Spleen (tissue), 11 donors: Measurements from ENCODE around the gene KCNAB1. TPM values are rescaled to one million over a fixed set of nuclear protein-coding genes. Genes with fewer than 3 reads are reported as not detected.

Experiments used
- DNase-seq: peaks from one replicate; pipeline ENCODE4 v3.0.0-alpha.2; 2020
- H3K27ac ChIP-seq, 8 donors: fragments of 200-600 bp; sonication (generic) in 7 of 8; 1 replicate in 4 of 8; 2 replicates in 4 of 8; pipeline versions ENCODE4 v1.5.0 to v1.8.0; 2016 to 2021; ENCODE audit warnings: inconsistent platforms in 4 of 8, mild to moderate bottlenecking in 4 of 8, moderate library complexity in 1 of 8
- H3K27me3 ChIP-seq, 7 donors: fragments of 200-600 bp; sonication (generic) in 6 of 7; replicated peaks in 1 of 7; 1 replicate in 4 of 7; 2 replicates in 3 of 7; pipeline versions ENCODE4 v1.5.0 to v1.8.0; 2016 to 2021; ENCODE audit warnings: inconsistent platforms in 3 of 7, mild to moderate bottlenecking in 1 of 7
- H3K36me3 ChIP-seq, 6 donors: fragments of 200-600 bp; sonication (generic) in 5 of 6; 1 replicate in 4 of 6; 2 replicates in 2 of 6; pipeline versions ENCODE4 v1.5.0 to v1.8.0; 2016 to 2021; ENCODE audit warnings: inconsistent platforms in 2 of 6
- H3K4me1 ChIP-seq, 6 donors: fragments of 200-600 bp; sonication (generic) in 5 of 6; 1 replicate in 3 of 6; 2 replicates in 3 of 6; pipeline versions ENCODE4 v1.5.0 to v1.8.0; 2016 to 2021; ENCODE audit warnings: inconsistent platforms in 3 of 6
- H3K4me3 ChIP-seq, 8 donors: fragments of 200-600 bp; sonication (generic) in 7 of 8; 1 replicate in 4 of 8; 2 replicates in 4 of 8; pipeline versions ENCODE4 v1.5.0 to v1.8.0; 2016 to 2021; ENCODE audit warnings: inconsistent platforms in 4 of 8, mild to moderate bottlenecking in 4 of 8, moderate library complexity in 2 of 8
- H3K9me3 ChIP-seq, 8 donors: fragments of 200-600 bp; sonication (generic) in 7 of 8; 1 replicate in 4 of 8; 2 replicates in 4 of 8; pipeline versions ENCODE4 v1.5.0 to v1.8.0; 2016 to 2021; ENCODE audit warnings: inconsistent platforms in 4 of 8
- POLR2A ChIP-seq, 3 donors: fragments of 450-650 bp; IDR thresholded peaks; one replicate each; pipeline ENCODE4 v1.5.1; 2017; ENCODE audit warnings: antibody characterized with exemption in 3 of 3, mild to moderate bottlenecking in 1 of 3
- POLR2AphosphoS5 ChIP-seq, 3 donors: sonication (generic); formaldehyde crosslinking; IDR thresholded peaks; one replicate each; pipeline ENCODE4 v1.5.1; 2017; ENCODE audit warnings: antibody characterized with exemption in 3 of 3
- WGBS, 5 donors: extraction: QIAGEN DNeasy Blood & Tissue Kit in 3 of 5; methylation state at CpG; one replicate each; pipeline versions ENCODE4 v1.1.5 to v1.1.7; 2013 to 2018; 5-methylcytosine and 5-hydroxymethylcytosine counted together
- intact Hi-C: fragments of 100-400 bp; cut with DNase I; formaldehyde crosslinking; loops from one replicate; pipeline ENCODE4 v1.15.0; 2023; ENCODE audit warnings: low total_unique reads
- polyA plus RNA-seq, 3 donors: library from polyadenylated mRNA; stranded (reverse); fragments of 200-250 nt; gene quantifications; one replicate each; pipeline ENCODE4 v1.2.1, GENCODE V29; 2013
- total RNA-seq, 7 donors: library from RNA; depleted of rRNA in 3 of 7; stranded (reverse); fragments of >200 nt in 3 of 7; fragmentation: NEBNext Ultra II Directional in 4 of 7; extraction: Animal tissue kit (Norgen Biotek cat#: 25700) in 4 of 7; gene quantifications; one replicate each; pipeline versions ENCODE4 v1.1.0 to v1.2.1, GENCODE V29; 2016 to 2021
- TF ChIP-seq, protein P1 (sequence below), 11 experiments: fragments of 200-600 bp in 7 of 11; fragments of 450-650 bp in 4 of 11; sonication (generic) in 4 of 11; IDR thresholded peaks in 8 of 11; conservative IDR thresholded peaks in 3 of 11; 1 replicate in 7 of 11; 2 replicates in 4 of 11; pipeline versions ENCODE4 v1.4.0 to v1.8.0; 2016 to 2021; ENCODE audit warnings: antibody characterized with exemption in 11 of 11, inconsistent platforms in 4 of 11, mild to moderate bottlenecking in 1 of 11
- donor health status: healthy with polysubstance abuse.
- donor health status: DM: no; HTN: no; CAD: no; lungs with moderate emphysema.
- donor health status: DM: no; HTN: no; CAD: no.
- donor health status: Bipolar disorder and iron deficiency.
- donor health status: healthy.
- donor health status: DM: no; HTN: no; CAD: no.
- donor health status: DM: yes; HTN: yes; CAD: no.

KCNAB1 gene
- total and polyA plus RNA-seq, 10 donors = 0.59 to 10.5 (median 6.3) TPM

- H3K9me3 ChIP-seq = no peaks in the 10 kb centered on the region
- TF ChIP-seq, protein P1, sequence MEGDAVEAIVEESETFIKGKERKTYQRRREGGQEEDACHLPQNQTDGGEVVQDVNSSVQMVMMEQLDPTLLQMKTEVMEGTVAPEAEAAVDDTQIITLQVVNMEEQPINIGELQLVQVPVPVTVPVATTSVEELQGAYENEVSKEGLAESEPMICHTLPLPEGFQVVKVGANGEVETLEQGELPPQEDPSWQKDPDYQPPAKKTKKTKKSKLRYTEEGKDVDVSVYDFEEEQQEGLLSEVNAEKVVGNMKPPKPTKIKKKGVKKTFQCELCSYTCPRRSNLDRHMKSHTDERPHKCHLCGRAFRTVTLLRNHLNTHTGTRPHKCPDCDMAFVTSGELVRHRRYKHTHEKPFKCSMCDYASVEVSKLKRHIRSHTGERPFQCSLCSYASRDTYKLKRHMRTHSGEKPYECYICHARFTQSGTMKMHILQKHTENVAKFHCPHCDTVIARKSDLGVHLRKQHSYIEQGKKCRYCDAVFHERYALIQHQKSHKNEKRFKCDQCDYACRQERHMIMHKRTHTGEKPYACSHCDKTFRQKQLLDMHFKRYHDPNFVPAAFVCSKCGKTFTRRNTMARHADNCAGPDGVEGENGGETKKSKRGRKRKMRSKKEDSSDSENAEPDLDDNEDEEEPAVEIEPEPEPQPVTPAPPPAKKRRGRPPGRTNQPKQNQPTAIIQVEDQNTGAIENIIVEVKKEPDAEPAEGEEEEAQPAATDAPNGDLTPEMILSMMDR (IDR thresholded peaks at IDR 0.05 in 8 of 11, conservative IDR thresholded peaks at IDR 0.05 in 3 of 11) = no peak
- TF ChIP-seq POLR2AphosphoS5 (IDR thresholded peaks at IDR 0.05) (no peak), POLR2A (IDR thresholded peaks at IDR 0.05) (no peak)
- no peak overlapping the region for H3K27ac ChIP-seq
- no peaks in the 10 kb centered on the region for H3K36me3 ChIP-seq
- no peaks in the 10 kb centered on the region for H3K4me1 ChIP-seq
- H3K27me3 ChIP-seq = no peaks in the 10 kb centered on the region
- WGBS, 5 donors = 33 to 45% (median 36%) methylated on average over 6 of the region's 6 CpGs
- DNase-seq = no peak
- intact Hi-C loops = no loop called here
- H3K4me3 ChIP-seq = no peak overlapping the region
Observed at GRCh38 chr3:156425651-156426050, 305.3 kb downstream of the KCNAB1 start.

DNA sequence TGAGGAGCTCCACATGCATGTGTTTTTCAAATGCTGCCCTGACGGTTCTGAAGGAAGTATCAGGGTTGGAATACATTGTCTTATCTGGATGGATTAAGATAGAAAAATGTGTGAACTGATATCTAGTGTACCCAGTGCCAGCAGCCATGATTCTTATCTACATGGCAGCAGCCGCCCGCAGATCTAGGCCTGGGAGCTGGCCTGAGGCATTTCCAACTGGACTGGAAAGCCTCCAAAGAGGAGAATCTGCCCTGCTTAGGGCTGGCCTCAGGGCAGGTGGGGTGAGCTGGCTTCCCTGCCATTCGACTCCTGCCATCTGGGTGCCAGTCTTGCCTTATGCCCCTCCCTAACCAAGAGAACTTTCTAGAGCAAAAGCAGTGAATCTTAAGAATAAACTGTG, 308.7 kb downstream of the KCNAB1 start:
- intact Hi-C loops = no loop called here

DNA sequence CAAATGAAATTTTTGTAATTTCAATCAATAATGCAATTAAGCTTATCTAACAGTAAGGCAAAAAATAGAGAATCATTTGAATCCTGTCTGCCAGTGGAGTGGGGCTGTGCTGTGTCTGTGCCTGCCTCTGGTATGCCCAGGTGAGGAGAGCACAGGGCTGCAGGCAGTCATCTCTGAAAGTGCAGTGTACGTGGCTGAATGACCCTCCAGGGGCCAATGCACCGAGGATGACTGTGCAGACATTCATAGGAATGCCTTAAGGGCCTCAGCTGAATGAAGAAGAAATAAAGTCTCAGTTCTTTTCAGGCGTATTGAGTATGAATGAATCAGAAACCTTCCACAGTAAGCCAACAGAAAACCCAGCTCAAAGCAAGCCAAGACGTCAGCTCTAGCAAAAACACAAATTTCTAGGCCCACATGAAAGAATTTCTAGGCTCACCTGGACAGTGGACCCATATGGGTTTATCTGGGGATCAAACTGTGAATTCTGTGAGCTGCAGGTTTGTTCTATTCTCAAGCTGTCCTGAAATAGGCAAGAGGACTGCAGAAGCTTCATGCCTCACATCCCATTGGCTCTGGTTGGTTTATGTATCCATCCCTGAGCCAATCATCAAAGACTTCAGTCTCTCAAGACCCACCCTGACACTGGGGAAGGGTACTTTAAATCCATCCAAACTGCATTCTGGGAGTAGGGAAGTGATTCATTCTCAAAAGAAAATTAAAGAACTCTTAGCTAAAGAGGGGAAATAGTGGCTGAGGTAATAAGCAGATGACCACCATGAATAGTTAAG, 311.2 kb downstream of the KCNAB1 start:
- no peak for TF ChIP-seq POLR2AphosphoS5 (IDR thresholded peaks at IDR 0.05)
- TF ChIP-seq, protein P1 (IDR thresholded peaks at IDR 0.05 in 8 of 11, conservative IDR thresholded peaks at IDR 0.05 in 3 of 11) = no peak
- intact Hi-C loops = no loop called here
- DNase-seq = no peak
- H3K36me3 ChIP-seq = no peaks in the 10 kb centered on the region
- peaks cover 0 to 8% (median 0%) of the 10 kb centered on the region in 7 donors for H3K27me3 ChIP-seq
- no peaks in the 10 kb centered on the region for H3K4me1 ChIP-seq
- no peaks in the 10 kb centered on the region for H3K9me3 ChIP-seq
- WGBS, 5 donors = 75 to 86% (median 83%) methylated on average over 4 of the region's 4 CpGs
- H3K4me3 ChIP-seq = no peak overlapping the region
- no peak overlapping the region for H3K27ac ChIP-seq

More for the DNA sequence above, 308.7 kb downstream of the KCNAB1 start:
- Histone ChIP-seq H3K4me3 (no peak overlapping the region), H3K36me3 (no peaks in the 10 kb centered on the region), H3K27me3 (peaks cover 0 to 8% (median 0%) of the 10 kb centered on the region in 7 donors), H3K27ac (no peak overlapping the region), H3K9me3 (no peaks in the 10 kb centered on the region), H3K4me1 (no peaks in the 10 kb centered on the region)
- TF ChIP-seq POLR2A (IDR thresholded peaks at IDR 0.05) = no peak
- no peak for TF ChIP-seq POLR2AphosphoS5 (IDR thresholded peaks at IDR 0.05)
- TF ChIP-seq, protein P1 (IDR thresholded peaks at IDR 0.05 in 8 of 11, conservative IDR thresholded peaks at IDR 0.05 in 3 of 11) = no peak
- DNase-seq = no peak
- WGBS, 5 donors = 78 to 92% (median 84%) methylated on average over 4 of the region's 4 CpGs

DNA sequence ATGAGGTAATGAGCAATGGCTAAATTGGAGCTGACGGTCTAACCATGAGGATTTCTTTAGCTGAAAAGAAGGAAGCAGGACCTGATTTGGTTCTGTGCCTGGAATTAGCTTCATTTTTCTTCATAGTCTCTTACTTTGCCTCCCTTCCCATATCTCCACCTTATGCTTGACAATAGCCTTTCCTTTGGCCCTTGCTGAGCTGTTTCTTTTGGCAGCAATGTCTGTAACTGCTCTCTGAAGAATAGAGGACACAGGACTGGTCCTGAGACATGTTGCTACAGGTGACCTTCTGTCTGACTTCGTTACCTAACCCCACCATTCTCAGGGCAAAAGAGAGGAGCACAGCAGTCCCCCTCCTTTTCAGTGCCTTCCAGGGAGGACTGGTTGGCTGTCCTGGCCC, 312.2 kb downstream of the KCNAB1 start:
- TF ChIP-seq, protein P1 (IDR thresholded peaks at IDR 0.05 in 8 of 11, conservative IDR thresholded peaks at IDR 0.05 in 3 of 11) = no peak
- no peak for TF ChIP-seq POLR2A (IDR thresholded peaks at IDR 0.05)
- no peak for TF ChIP-seq POLR2AphosphoS5 (IDR thresholded peaks at IDR 0.05)
- WGBS, 5 donors = 48 to 75% (median 63%) methylated on average over 2 of the region's 2 CpGs
- H3K36me3 ChIP-seq = no peaks in the 10 kb centered on the region
- no peaks in the 10 kb centered on the region for H3K4me1 ChIP-seq
- no peak overlapping the region for H3K4me3 ChIP-seq
- H3K27ac ChIP-seq = no peak overlapping the region
- H3K27me3 ChIP-seq = peaks cover 0 to 8% (median 0%) of the 10 kb centered on the region in 7 donors
- H3K9me3 ChIP-seq = no peaks in the 10 kb centered on the region
- DNase-seq = no peak
- intact Hi-C loops = no loop called here
